ENCODE results near the gene SPCS3.
"Not testable (repeated sequence)": the region's sequence is repeated elsewhere in the genome, so short reads cannot be mapped to it uniquely, and the experiment has no call there.

SPCS3 gene

DNA sequence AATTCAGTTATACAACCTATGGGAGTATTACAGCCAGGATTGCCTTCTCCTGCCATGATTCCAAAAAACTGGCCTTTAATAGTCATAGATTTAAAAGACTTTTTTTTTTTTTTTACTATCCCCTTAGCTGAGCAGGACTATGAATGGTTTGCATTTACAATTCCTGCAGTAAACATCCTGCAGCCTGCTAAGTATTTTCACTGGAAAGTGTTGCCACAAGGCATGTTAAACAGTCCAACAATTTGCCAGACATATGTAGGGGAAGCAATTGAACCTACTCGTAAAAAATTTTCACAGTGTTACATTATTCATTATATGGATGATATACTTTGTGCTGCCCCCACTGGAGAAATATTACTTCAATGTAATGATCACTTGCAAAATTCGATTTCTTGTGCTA is 27.1 kb downstream of the SPCS3 start:
- not testable (repeated sequence) for H3K4ac ChIP-seq (ENCODE audit: low read depth, low read length); H3K79me2 ChIP-seq (ENCODE audit: control insufficient read depth, insufficient read depth, low read length); H3K27me3 ChIP-seq (ENCODE audit: insufficient read depth, low read length, poor library complexity); H4K8ac ChIP-seq (ENCODE audit: low read depth, low read length); H3K36me3 ChIP-seq (ENCODE audit: control insufficient read depth, insufficient read depth, low read length); H3K4me1 ChIP-seq (ENCODE audit: control insufficient read depth, low read depth, low read length); H2BK120ac ChIP-seq (ENCODE audit: low read depth, low read length); H3K4me3 ChIP-seq (ENCODE audit: low read length); H3K9ac ChIP-seq (ENCODE audit: low read length); H2BK15ac ChIP-seq (replicated peaks; ENCODE audit: low read depth); H3K79me1 ChIP-seq (ENCODE audit: low read length); H3K27ac ChIP-seq (ENCODE audit: low read depth, low read length); H3K23ac ChIP-seq (ENCODE audit: low read length); H3K4me2 ChIP-seq (ENCODE audit: low read length); H2AK5ac ChIP-seq (ENCODE audit: low read length); DNase-seq; H4K5ac ChIP-seq (ENCODE audit: low read length); H2BK5ac ChIP-seq (ENCODE audit: low read length); H3K18ac ChIP-seq (ENCODE audit: low read length); H3K56ac ChIP-seq (ENCODE audit: low read length)
- no CpG with 5 or more reads among the region's 2 CpGs for WGBS (ENCODE audit: extremely low coverage, insufficient coverage, low lambda C conversion rate)

DNA sequence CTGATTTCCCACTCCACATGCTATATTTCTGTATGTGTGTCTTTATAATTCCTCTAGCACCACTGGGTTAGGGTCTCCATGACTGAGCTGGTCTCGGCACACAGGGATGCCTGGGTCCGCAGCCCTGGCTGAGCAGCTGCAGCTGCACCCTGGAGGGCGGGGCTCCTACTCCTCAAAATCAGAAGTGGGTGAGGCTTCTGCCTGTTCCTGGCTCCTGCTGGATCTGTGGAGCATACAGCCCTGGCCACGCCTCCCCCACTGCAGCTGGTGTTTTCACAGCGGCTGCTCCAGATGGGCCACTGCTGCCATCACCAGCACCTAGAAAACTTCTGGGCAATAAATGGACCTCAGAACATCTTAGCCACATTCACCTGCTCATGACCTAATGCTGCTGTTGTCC is 30.9 kb downstream of the SPCS3 start:
- H3K79me2 ChIP-seq (ENCODE audit: control insufficient read depth, insufficient read depth, low read length), result no peaks in the 10 kb centered on the region
- no peaks in the 10 kb centered on the region for H3K27me3 ChIP-seq (ENCODE audit: insufficient read depth, low read length, poor library complexity)
- H2BK120ac ChIP-seq (ENCODE audit: low read depth, low read length), result no peak overlapping the region
- H3K56ac ChIP-seq (ENCODE audit: low read length), result no peak overlapping the region
- H3K4me1 ChIP-seq (ENCODE audit: control insufficient read depth, low read depth, low read length), result no peaks in the 10 kb centered on the region
- no peak overlapping the region for H3K27ac ChIP-seq (ENCODE audit: low read depth, low read length)
- H3K4me3 ChIP-seq (ENCODE audit: low read length), result no peak overlapping the region
- H2BK15ac ChIP-seq (replicated peaks; ENCODE audit: low read depth), result no peak overlapping the region
- no peak overlapping the region for H2BK5ac ChIP-seq (ENCODE audit: low read length)
- no peaks in the 10 kb centered on the region for H3K36me3 ChIP-seq (ENCODE audit: control insufficient read depth, insufficient read depth, low read length)
- H4K5ac ChIP-seq (ENCODE audit: low read length), result no peak overlapping the region
- no peak overlapping the region for H2AK5ac ChIP-seq (ENCODE audit: low read length)
- H4K8ac ChIP-seq (ENCODE audit: low read depth, low read length), result no peak overlapping the region
- DNase-seq, result no peak
- H3K4ac ChIP-seq (ENCODE audit: low read depth, low read length), result no peak overlapping the region
- no peak overlapping the region for H3K23ac ChIP-seq (ENCODE audit: low read length)
- no peak overlapping the region for H3K4me2 ChIP-seq (ENCODE audit: low read length)
- H3K18ac ChIP-seq (ENCODE audit: low read length), result no peak overlapping the region
- H3K9ac ChIP-seq (ENCODE audit: low read length), result no peak overlapping the region
- no peaks in the 10 kb centered on the region for H3K79me1 ChIP-seq (ENCODE audit: low read length)
- no CpG with 5 or more reads among the region's 5 CpGs for WGBS (ENCODE audit: extremely low coverage, insufficient coverage, low lambda C conversion rate)

DNA sequence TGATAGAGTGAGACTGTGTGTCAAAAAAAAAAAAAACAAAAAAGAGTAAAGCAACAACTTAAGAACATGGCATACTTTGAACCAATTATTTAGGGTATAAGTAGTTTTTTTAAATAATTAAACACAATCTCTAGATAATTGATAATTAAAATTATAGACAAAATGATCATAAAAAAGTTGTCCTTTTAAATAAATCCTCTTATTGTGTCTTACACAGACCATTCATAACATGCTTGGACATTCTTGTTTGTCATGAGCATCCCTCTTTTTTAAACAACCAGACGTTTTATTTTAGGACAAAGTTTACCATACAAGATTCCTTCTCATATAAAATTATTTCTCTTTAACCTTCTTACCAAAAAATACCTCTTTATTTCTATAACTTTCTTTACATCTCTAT is 35.1 kb downstream of the SPCS3 start:
- no peak overlapping the region for H2AK5ac ChIP-seq (ENCODE audit: low read length)
- H3K23ac ChIP-seq (ENCODE audit: low read length), result no peak overlapping the region
- H3K27me3 ChIP-seq (ENCODE audit: insufficient read depth, low read length, poor library complexity), result peaks cover 1% of the 10 kb centered on the region
- no peak overlapping the region for H2BK15ac ChIP-seq (replicated peaks; ENCODE audit: low read depth)
- no peak overlapping the region for H3K4ac ChIP-seq (ENCODE audit: low read depth, low read length)
- peak; percentile 36 for DNase-seq
- H3K9ac ChIP-seq (ENCODE audit: low read length), result no peak overlapping the region
- no peak overlapping the region for H3K18ac ChIP-seq (ENCODE audit: low read length)
- H3K36me3 ChIP-seq (ENCODE audit: control insufficient read depth, insufficient read depth, low read length), result no peaks in the 10 kb centered on the region
- H3K56ac ChIP-seq (ENCODE audit: low read length), result no peak overlapping the region
- H3K4me3 ChIP-seq (ENCODE audit: low read length), result no peak overlapping the region
- no peaks in the 10 kb centered on the region for H3K4me1 ChIP-seq (ENCODE audit: control insufficient read depth, low read depth, low read length)
- no CpG with 5 or more reads among the region's 1 CpG for WGBS (ENCODE audit: extremely low coverage, insufficient coverage, low lambda C conversion rate)
- H2BK5ac ChIP-seq (ENCODE audit: low read length), result no peak overlapping the region
- no peaks in the 10 kb centered on the region for H3K79me1 ChIP-seq (ENCODE audit: low read length)
- no peak overlapping the region for H3K4me2 ChIP-seq (ENCODE audit: low read length)
- H4K8ac ChIP-seq (ENCODE audit: low read depth, low read length), result no peak overlapping the region
- no peaks in the 10 kb centered on the region for H3K79me2 ChIP-seq (ENCODE audit: control insufficient read depth, insufficient read depth, low read length)
- H3K27ac ChIP-seq (ENCODE audit: low read depth, low read length), result no peak overlapping the region
- H2BK120ac ChIP-seq (ENCODE audit: low read depth, low read length), result no peak overlapping the region
- H4K5ac ChIP-seq (ENCODE audit: low read length), result no peak overlapping the region

DNA sequence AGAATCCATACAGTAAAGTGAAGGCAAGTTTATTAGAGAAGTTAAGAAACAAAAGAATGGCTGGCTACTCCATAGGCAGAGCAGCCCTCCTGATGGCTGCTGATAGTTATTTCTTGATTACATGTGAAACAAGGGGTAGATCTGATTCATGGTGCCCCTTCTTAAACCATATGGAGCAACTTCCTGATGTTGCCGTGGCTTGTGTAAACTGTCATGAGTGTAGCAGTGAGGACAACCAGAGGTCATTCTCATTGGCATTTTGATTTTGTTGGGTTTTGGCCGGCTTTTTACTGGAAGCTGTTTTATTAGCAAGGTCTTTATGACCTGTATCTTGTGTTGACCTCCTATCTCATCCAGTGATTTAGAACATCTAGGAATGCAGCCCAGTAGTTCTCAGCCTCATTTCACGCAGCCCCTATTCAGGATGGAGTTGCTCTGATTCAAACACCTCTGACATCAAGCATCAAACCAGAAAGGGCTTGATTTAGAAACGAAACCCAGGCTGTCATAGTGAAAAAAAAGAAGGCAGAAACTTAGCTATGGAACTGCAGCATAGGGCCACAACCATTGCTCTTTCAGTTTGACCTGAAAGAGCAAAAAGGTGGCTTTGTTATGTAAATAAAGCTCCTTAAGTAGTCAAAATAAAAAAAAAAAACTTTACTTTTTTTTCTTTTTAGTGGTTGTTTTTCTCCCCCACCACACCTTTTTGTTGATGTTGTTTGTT is 37.8 kb downstream of the SPCS3 start:
- Histone ChIP-seq H3K23ac (ENCODE audit: low read length) (no peak overlapping the region), H3K27ac (ENCODE audit: low read depth, low read length) (no peak overlapping the region), H3K18ac (ENCODE audit: low read length) (no peak overlapping the region), H3K4ac (ENCODE audit: low read depth, low read length) (no peak overlapping the region), H4K5ac (ENCODE audit: low read length) (no peak overlapping the region), H3K36me3 (ENCODE audit: control insufficient read depth, insufficient read depth, low read length) (no peaks in the 10 kb centered on the region), H3K4me2 (ENCODE audit: low read length) (no peak overlapping the region), H4K8ac (ENCODE audit: low read depth, low read length) (no peak overlapping the region), H3K9ac (ENCODE audit: low read length) (no peak overlapping the region), H3K4me3 (ENCODE audit: low read length) (no peak overlapping the region), H2BK5ac (ENCODE audit: low read length) (no peak overlapping the region), H2AK5ac (ENCODE audit: low read length) (no peak overlapping the region), H3K79me1 (ENCODE audit: low read length) (no peaks in the 10 kb centered on the region), H2BK120ac (ENCODE audit: low read depth, low read length) (no peak overlapping the region), H3K4me1 (ENCODE audit: control insufficient read depth, low read depth, low read length) (no peaks in the 10 kb centered on the region), H3K27me3 (ENCODE audit: insufficient read depth, low read length, poor library complexity) (peaks cover 1% of the 10 kb centered on the region), H2BK15ac (replicated peaks; ENCODE audit: low read depth) (no peak overlapping the region), H3K79me2 (ENCODE audit: control insufficient read depth, insufficient read depth, low read length) (no peaks in the 10 kb centered on the region), H3K56ac (ENCODE audit: low read length) (no peak overlapping the region)
- DNase-seq, result no peak
- WGBS (ENCODE audit: extremely low coverage, insufficient coverage, low lambda C conversion rate), result no CpG with 5 or more reads among the region's 4 CpGs

DNA sequence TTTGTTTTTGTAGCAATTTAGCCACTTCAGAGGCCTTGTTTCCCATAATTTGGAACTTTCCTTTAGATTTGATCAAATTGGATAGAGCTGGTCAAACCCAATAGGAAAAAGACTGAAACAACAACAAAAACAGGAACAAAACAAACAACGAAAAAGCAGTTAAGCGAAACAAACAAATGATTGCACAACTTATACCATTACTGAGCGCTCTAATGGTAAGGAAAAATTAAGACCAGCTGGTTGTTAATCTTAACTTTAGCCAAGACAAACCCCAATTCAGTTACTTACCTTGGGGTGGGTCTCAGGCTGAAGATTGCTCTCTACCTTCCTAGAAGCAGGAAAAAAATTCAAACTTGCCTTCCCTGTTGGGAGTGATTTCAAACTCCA is 38.3 kb downstream of the SPCS3 start:
- no peak overlapping the region for H3K56ac ChIP-seq (ENCODE audit: low read length)
- H3K23ac ChIP-seq (ENCODE audit: low read length), result no peak overlapping the region
- H3K4me2 ChIP-seq (ENCODE audit: low read length), result no peak overlapping the region
- H4K8ac ChIP-seq (ENCODE audit: low read depth, low read length), result no peak overlapping the region
- H4K5ac ChIP-seq (ENCODE audit: low read length), result no peak overlapping the region
- no peaks in the 10 kb centered on the region for H3K36me3 ChIP-seq (ENCODE audit: control insufficient read depth, insufficient read depth, low read length)
- H3K4ac ChIP-seq (ENCODE audit: low read depth, low read length), result no peak overlapping the region
- no peak overlapping the region for H3K27ac ChIP-seq (ENCODE audit: low read depth, low read length)
- H3K18ac ChIP-seq (ENCODE audit: low read length), result no peak overlapping the region
- H2BK120ac ChIP-seq (ENCODE audit: low read depth, low read length), result no peak overlapping the region
- peaks cover 1% of the 10 kb centered on the region for H3K27me3 ChIP-seq (ENCODE audit: insufficient read depth, low read length, poor library complexity)
- no CpG with 5 or more reads among the region's 3 CpGs for WGBS (ENCODE audit: extremely low coverage, insufficient coverage, low lambda C conversion rate)
- no peaks in the 10 kb centered on the region for H3K79me1 ChIP-seq (ENCODE audit: low read length)
- no peak overlapping the region for H2BK15ac ChIP-seq (replicated peaks; ENCODE audit: low read depth)
- no peak overlapping the region for H2AK5ac ChIP-seq (ENCODE audit: low read length)
- DNase-seq, result no peak
- no peak overlapping the region for H3K4me3 ChIP-seq (ENCODE audit: low read length)
- H3K79me2 ChIP-seq (ENCODE audit: control insufficient read depth, insufficient read depth, low read length), result no peaks in the 10 kb centered on the region
- H2BK5ac ChIP-seq (ENCODE audit: low read length), result no peak overlapping the region
- no peak overlapping the region for H3K9ac ChIP-seq (ENCODE audit: low read length)
- no peaks in the 10 kb centered on the region for H3K4me1 ChIP-seq (ENCODE audit: control insufficient read depth, low read depth, low read length)

DNA sequence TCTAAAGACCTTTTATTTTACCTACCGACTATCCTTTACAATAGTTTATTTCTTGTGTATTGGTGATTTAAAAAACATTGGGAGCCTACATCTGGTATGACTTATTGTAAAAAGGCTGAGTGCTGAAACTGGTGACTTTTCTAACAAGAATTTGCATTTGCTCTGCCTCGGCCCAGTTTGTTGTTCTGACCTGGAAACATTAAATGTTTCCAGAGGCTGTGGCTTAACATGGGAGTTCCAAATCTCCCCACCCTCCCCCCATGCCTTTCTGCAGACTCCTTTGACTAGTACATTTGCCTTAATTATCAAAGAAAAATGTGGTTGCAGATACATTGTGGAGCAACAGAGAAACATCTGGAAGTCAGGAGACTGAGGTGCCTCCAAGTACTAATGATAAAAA is 39.8 kb downstream of the SPCS3 start:
- Histone ChIP-seq H3K4me1 (ENCODE audit: control insufficient read depth, low read depth, low read length) (no peaks in the 10 kb centered on the region), H3K27me3 (ENCODE audit: insufficient read depth, low read length, poor library complexity) (peaks cover 1% of the 10 kb centered on the region), H4K8ac (ENCODE audit: low read depth, low read length) (no peak overlapping the region), H3K4me3 (ENCODE audit: low read length) (no peak overlapping the region), H3K36me3 (ENCODE audit: control insufficient read depth, insufficient read depth, low read length) (no peaks in the 10 kb centered on the region), H3K27ac (ENCODE audit: low read depth, low read length) (no peak overlapping the region), H3K18ac (ENCODE audit: low read length) (no peak overlapping the region), H2BK15ac (replicated peaks; ENCODE audit: low read depth) (no peak overlapping the region), H3K9ac (ENCODE audit: low read length) (no peak overlapping the region), H2AK5ac (ENCODE audit: low read length) (no peak overlapping the region), H2BK120ac (ENCODE audit: low read depth, low read length) (no peak overlapping the region), H3K79me1 (ENCODE audit: low read length) (no peaks in the 10 kb centered on the region), H3K4ac (ENCODE audit: low read depth, low read length) (no peak overlapping the region), H4K5ac (ENCODE audit: low read length) (no peak overlapping the region), H2BK5ac (ENCODE audit: low read length) (no peak overlapping the region), H3K56ac (ENCODE audit: low read length) (no peak overlapping the region), H3K4me2 (ENCODE audit: low read length) (no peak overlapping the region), H3K23ac (ENCODE audit: low read length) (no peak overlapping the region), H3K79me2 (ENCODE audit: control insufficient read depth, insufficient read depth, low read length) (no peaks in the 10 kb centered on the region)
- DNase-seq, result no peak
- no CpG with 5 or more reads among the region's 2 CpGs for WGBS (ENCODE audit: extremely low coverage, insufficient coverage, low lambda C conversion rate)
